PC-3 (cell line): ENCODE data around the gene NUBPL. TPM values are rescaled to one million over a fixed set of nuclear protein-coding genes. Genes with fewer than 3 reads are reported as not detected.

Source experiments
- ATAC-seq: fragments of 200-7000 bp; cut with Tn5 transposase; 2 replicates; pipeline ENCODE4 v1.9.1; 2020; ENCODE audit warnings: mild to moderate bottlenecking, moderate library complexity
- BruUV-seq: library from RNA; stranded (reverse); fragments of 400-500 nt; replicated peaks from 2 replicates; lab custom pipeline; 2021; lab: Mats Ljungman, UMichigan
- CTCF ChIA-PET: fragments of 300-600 bp; sonication (Branson Sonifier 250); formaldehyde crosslinking; loops from one replicate; lab custom pipeline; 2022; ENCODE audit warnings: antibody characterized with exemption; lab: Charles Lee
- POLR2A ChIA-PET: fragments of 300-600 bp; sonication (Branson Sonifier 250); formaldehyde crosslinking; loops from one replicate; lab custom pipeline; 2022; ENCODE audit warnings: antibody characterized with exemption; ENCODE audit not compliant: unreplicated experiment; lab: Charles Lee
- DNase-seq: peaks from one replicate; pipeline ENCODE4 v3.0.0-alpha.2; 2015
- H2AFZ ChIP-seq: fragments of 300-600 bp; sonication (generic); 2 replicates; pipeline ENCODE4 v1.6.0; 2016; ENCODE audit warnings: antibody characterized with exemption, low read length
- H3F3A ChIP-seq: fragments of 300-600 bp; sonication (generic); one replicate; pipeline ENCODE4 v1.6.0; 2017; ENCODE audit warnings: antibody characterized with exemption, low read length, control low read depth, mild to moderate bottlenecking; ENCODE audit not compliant: unreplicated experiment
- H3K27ac ChIP-seq: fragments of 300-600 bp; sonication (generic); 2 replicates; pipeline ENCODE4 v1.5.1; 2016; ENCODE audit warnings: mild to moderate bottlenecking, low read length
- H3K27me3 ChIP-seq: fragments of 300-600 bp; sonication (generic); 2 replicates; pipeline ENCODE4 v1.6.1; 2016; ENCODE audit warnings: low read length, mixed read lengths
- H3K36me3 ChIP-seq: fragments of 300-600 bp; sonication (generic); 2 replicates; pipeline ENCODE4 v1.6.1; 2016; ENCODE audit warnings: low read depth, mixed run types, low read length, mixed read lengths
- H3K4me1 ChIP-seq: fragments of 300-600 bp; sonication (generic); 2 replicates; pipeline ENCODE4 v1.5.1; 2016; ENCODE audit warnings: low read length; ENCODE audit not compliant: insufficient read depth
- H3K4me2 ChIP-seq: fragments of 300-600 bp; sonication (generic); 2 replicates; pipeline ENCODE4 v1.6.0; 2016; ENCODE audit warnings: low read length
- H3K4me3 ChIP-seq: fragments of 300-600 bp; sonication (generic); 2 replicates; pipeline ENCODE4 v1.5.1; 2016; ENCODE audit warnings: mild to moderate bottlenecking, low read length, mixed read lengths
- H3K79me2 ChIP-seq: fragments of 300-600 bp; sonication (generic); 2 replicates; pipeline ENCODE4 v1.6.1; 2017; ENCODE audit warnings: low read length, mixed read lengths
- H3K9ac ChIP-seq: fragments of 300-600 bp; sonication (generic); 2 replicates; pipeline ENCODE4 v1.6.0; 2016; ENCODE audit warnings: mild to moderate bottlenecking, low read length
- H3K9me2 ChIP-seq: fragments of 300-600 bp; sonication (generic); replicated peaks from 2 replicates; pipeline ENCODE4 v1.6.1; 2016; ENCODE audit warnings: mixed run types, low read length, mixed read lengths
- H3K9me3 ChIP-seq: fragments of 300-600 bp; sonication (generic); 2 replicates; pipeline ENCODE4 v1.6.1; 2016; ENCODE audit warnings: low read length, mixed read lengths
- H4K20me1 ChIP-seq: fragments of 300-600 bp; sonication (generic); 2 replicates; pipeline ENCODE4 v1.6.1; 2016; ENCODE audit warnings: low read length, mixed read lengths
- EZH2 ChIP-seq: fragments of 300-600 bp; sonication (generic); IDR thresholded peaks from one replicate; pipeline ENCODE4 v1.6.1; 2017; ENCODE audit warnings: antibody characterized with exemption, mild to moderate bottlenecking, low read length; ENCODE audit not compliant: unreplicated experiment
- EZH2phosphoT487 ChIP-seq: fragments of 300-600 bp; sonication (generic); IDR thresholded peaks from 2 replicates; pipeline ENCODE4 v1.6.1; 2018; ENCODE audit warnings: mild to moderate bottlenecking, antibody characterized with exemption, low read length, borderline replicate concordance
- intact Hi-C: fragments of 100-400 bp; cut with micrococcal nuclease; formaldehyde crosslinking; loops from 2 replicates; pipeline ENCODE4 v1.9.0; 2023
- total RNA-seq: library from RNA; depleted of rRNA; stranded (reverse); fragments of >200 nt; gene quantifications from 2 replicates; pipeline ENCODE4 v1.2.3, GENCODE V29; 2014
- TF ChIP-seq, protein P1 (sequence below): fragments of 300-600 bp; sonication (generic); conservative IDR thresholded peaks from 2 replicates; pipeline ENCODE4 v1.5.1; 2017; ENCODE audit warnings: antibody characterized with exemption, low read depth, mild to moderate bottlenecking, low read length

NUBPL gene
- total RNA-seq, 1 experiment from 2014 or later, result 14.9 TPM

DNA sequence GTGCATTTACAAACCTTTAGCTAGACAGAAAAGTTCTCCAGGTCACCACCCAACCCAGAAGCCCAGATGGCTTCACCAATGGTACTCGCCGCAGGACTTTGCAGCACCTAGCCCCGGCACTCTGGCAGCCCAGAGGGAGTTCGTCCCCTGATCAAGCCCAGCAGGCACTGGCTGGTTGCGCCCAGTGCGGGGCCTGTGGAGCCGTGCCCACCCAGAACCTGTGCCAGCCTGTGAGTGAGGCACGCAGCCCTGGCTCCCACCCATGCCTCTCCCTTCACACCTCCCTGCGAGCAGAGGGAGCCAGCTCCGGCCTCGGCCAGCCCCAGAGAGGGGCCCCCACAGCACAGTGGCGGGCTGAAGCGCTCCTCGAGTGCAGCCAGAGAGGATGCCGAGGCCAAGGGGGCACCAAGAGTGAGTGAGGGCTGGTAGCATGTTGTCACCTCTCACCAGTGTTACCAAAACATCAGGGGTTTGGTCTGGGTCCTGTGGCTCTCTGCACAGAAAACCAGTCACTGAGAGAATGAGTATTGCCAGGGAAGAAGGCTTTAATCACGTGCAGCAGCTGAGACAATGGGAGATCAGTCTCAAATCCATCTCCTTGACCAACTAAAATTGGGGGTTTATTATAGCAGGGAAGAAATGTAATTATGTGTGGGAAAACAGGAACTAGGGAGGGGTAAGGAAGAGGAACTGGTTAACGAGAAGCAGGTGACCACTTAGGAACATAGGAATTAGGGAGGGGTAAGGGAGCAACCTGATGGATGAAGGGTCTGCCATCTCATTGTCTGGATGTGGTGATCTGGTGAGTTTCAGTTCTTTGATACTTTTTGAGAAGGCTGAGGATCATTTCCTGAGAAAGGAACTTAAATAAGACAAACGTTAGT lies 151.3 kb downstream of the NUBPL start:
- H3K9ac ChIP-seq, result no peak overlapping the region
- BruUV-seq, result no TSS peak
- H3K9me3 ChIP-seq, result no peaks in the 10 kb centered on the region
- H3K79me2 ChIP-seq, result no peaks in the 10 kb centered on the region
- H3K27me3 ChIP-seq, result no peaks in the 10 kb centered on the region
- ChIA-PET POLR2A (no interaction called here), CTCF (no interaction called here)
- H4K20me1 ChIP-seq, result no peaks in the 10 kb centered on the region
- ATAC-seq, result no peak
- H3K9me2 ChIP-seq, result no peaks in the 10 kb centered on the region
- no peaks in the 10 kb centered on the region for H3F3A ChIP-seq
- TF ChIP-seq, protein P1, sequence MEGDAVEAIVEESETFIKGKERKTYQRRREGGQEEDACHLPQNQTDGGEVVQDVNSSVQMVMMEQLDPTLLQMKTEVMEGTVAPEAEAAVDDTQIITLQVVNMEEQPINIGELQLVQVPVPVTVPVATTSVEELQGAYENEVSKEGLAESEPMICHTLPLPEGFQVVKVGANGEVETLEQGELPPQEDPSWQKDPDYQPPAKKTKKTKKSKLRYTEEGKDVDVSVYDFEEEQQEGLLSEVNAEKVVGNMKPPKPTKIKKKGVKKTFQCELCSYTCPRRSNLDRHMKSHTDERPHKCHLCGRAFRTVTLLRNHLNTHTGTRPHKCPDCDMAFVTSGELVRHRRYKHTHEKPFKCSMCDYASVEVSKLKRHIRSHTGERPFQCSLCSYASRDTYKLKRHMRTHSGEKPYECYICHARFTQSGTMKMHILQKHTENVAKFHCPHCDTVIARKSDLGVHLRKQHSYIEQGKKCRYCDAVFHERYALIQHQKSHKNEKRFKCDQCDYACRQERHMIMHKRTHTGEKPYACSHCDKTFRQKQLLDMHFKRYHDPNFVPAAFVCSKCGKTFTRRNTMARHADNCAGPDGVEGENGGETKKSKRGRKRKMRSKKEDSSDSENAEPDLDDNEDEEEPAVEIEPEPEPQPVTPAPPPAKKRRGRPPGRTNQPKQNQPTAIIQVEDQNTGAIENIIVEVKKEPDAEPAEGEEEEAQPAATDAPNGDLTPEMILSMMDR, result no peak
- TF ChIP-seq EZH2, result no peak
- TF ChIP-seq EZH2phosphoT487, result no peak
- no peak overlapping the region for H3K4me2 ChIP-seq
- no peak overlapping the region for H2AFZ ChIP-seq
- intact Hi-C loops, result no loop called here
- no peaks in the 10 kb centered on the region for H3K4me1 ChIP-seq
- H3K36me3 ChIP-seq, result no peaks in the 10 kb centered on the region
- no peak for DNase-seq
- H3K27ac ChIP-seq, result no peak overlapping the region
- no peak overlapping the region for H3K4me3 ChIP-seq

DNA sequence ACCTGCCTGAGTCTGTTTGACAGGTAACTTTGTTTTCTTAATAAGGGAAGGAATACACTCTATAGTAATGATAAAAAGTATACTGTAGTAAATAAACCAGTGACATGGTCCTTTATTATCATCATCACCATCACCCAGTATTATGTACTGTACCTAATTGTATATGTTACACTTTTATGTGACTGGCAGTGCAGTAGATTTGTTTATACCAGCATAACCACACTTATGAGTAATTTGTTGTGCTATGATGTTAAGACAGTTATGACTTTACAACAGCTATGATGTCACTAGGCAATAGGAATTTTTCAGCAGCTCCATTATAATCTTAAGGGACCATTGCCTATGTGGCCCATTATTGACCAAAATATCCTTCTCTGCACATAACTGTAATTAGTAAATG lies 155.0 kb downstream of the NUBPL start:
- Histone ChIP-seq H3K4me1 (no peaks in the 10 kb centered on the region), H3K79me2 (no peaks in the 10 kb centered on the region), H2AFZ (no peak overlapping the region), H3K4me3 (no peak overlapping the region), H3K9me3 (no peaks in the 10 kb centered on the region), H3F3A (no peaks in the 10 kb centered on the region), H4K20me1 (no peaks in the 10 kb centered on the region), H3K9me2 (no peaks in the 10 kb centered on the region), H3K4me2 (no peak overlapping the region), H3K36me3 (no peaks in the 10 kb centered on the region), H3K9ac (no peak overlapping the region), H3K27ac (no peak overlapping the region), H3K27me3 (no peaks in the 10 kb centered on the region)
- intact Hi-C loops, result no loop called here
- ATAC-seq (no peak), DNase-seq (no peak)
- BruUV-seq, result no TSS peak
- TF ChIP-seq EZH2, result no peak
- no peak for TF ChIP-seq EZH2phosphoT487
- TF ChIP-seq, protein P1, result no peak
- ChIA-PET POLR2A (no interaction called here), CTCF (no interaction called here)
